Kidney tubule cell (primary cell): ENCODE measurements around the gene JAM3.

Source experiments
- DNase-seq: peaks from one replicate; pipeline ENCODE4 v3.0.0-alpha.2; 2018; ENCODE audit warnings: low spot score

JAM3 gene

DNA sequence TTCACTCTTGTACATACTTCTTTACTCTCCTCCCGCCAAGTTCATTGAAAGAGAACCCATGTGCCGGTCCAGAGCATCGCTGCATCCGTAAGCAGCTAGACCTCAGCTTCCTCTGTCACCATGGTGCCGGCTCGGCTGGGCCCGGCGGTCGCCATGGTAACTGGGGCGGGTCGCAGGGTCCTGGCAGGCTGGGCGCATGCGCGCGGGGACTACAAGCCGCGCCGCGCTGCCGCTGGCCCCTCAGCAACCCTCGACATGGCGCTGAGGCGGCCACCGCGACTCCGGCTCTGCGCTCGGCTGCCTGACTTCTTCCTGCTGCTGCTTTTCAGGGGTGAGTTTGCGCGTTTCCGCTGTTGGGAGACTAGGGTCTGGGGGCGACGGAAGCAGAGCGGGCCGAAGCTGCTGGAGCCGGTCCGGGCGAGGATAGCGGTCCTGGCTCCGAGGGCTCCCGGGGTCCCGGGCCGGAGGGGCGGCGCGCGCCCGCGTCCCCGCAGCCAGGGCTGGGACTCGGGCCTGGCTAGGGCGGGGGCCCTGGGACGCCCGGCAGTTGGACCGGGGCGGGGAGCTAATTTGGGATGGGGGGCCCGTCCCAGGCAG lies at the start of gene JAM3:
TSS of gene JAM3 (plus strand) at position 244 of the 597 bp plus-strand sequence. CDS start at position 256, 12 bp downstream.
- peak; percentile 89 for DNase-seq

DNA sequence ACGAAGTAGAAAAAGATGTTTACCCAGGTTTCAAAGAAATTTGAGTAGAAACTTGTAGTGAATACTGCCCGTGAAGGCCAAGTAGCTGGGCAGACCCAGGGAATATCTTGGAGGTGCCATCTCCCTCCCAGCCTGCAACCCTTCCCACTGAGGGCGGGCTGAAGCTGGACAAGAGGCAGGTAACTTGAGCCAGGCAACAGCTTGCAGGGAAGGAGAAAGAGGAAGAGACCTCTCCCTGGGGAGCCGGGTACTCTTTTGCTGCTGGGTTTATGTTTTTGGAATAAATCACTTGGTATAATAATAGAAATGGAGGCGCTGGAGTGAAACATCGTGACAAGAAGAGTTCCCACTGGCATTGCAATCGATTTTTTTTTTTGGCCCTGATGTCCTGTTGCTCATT lies 49.4 kb upstream of the JAM3 start:
- no peak for DNase-seq

DNA sequence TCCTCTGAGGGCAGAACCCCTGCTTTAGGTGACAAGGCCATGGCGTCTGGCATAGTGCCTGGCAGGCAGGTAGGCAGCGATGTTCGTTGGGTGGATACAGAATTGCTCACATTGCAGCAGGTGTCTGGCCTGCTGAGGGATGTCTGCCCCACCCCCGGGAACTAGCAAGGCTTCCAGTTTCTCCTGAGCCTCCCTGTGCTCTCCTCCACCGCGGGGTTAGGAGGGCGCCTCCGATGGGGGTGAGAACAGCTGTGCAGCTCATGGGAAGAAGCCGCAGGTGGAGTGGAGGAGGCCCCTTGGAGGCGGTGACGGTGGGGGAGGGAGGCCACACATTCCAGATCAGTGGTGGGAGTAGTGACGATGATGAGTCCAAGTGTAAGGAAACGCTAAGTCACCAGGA lies 48.3 kb upstream of the JAM3 start:
- no peak for DNase-seq

DNA sequence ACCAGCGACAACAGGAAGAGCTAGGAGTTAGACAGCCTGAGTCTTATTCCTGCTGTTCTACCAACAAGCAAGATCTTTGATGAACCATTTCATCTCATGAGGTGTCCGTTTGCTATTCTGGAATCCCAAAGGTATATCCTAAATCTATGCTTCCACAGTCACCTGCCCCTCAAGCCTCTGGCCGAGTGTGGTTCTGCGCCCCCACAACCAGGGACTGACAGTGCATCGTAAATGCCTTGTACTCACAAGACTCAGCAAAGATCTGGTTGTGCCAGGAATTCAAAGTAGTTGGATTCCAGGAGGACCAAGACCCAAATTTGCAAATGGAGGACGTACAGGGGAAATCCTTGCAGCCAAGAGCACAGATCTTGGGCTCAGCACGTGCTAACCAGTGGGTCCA lies 47.5 kb upstream of the JAM3 start:
- no peak for DNase-seq

DNA sequence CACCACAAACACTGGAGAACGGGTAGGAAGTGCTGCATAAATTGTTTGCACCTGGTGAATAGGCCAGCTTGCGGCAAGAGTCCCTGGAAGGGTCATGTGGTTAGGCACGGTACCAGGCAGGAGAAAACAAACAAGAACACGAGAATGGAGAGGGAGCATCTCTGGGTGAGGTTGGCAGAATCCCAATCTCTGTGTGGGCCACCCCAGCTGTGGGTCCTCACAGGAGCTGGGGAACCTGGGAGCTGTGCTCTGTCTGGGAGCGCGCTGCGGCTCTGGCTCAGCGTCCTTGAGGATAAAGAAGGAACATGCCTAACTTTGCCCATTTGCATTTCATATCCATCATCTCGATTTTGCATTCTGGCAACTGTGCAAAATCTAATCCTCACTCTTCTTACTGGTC lies 46.1 kb upstream of the JAM3 start:
- no peak for DNase-seq

DNA sequence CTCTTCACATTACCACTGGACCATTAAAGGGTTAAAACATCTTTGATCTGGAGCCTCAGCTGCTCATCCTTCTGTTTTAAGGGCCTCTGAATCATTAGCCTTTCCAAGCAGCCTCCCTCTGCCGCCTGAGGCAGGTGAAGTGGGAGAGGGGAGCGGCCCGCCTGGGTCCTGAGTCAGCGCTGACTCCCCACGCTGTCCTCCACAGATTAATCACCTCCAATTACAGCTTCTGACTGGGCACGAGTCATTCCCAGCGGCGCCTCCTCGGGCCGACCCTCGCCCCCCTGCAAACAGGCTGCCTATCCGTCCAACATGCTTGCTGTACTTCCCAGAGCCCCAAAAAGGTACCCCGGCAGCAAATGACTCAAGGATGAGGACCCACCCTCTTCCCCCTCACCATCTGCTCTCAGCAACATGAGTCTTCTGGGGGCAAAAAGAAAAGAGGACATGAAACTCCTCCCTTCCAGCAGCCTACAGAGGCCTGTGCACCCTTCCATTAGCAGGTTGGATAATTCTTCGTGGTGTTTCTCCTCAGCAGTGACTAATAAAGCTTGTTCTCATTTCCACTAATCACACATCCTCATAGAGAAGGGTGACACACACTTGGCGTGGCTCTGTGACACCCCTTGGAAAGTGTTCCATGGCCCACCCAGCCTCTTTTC lies 44.3 kb upstream of the JAM3 start:
- DNase-seq: peak; percentile 86

DNA sequence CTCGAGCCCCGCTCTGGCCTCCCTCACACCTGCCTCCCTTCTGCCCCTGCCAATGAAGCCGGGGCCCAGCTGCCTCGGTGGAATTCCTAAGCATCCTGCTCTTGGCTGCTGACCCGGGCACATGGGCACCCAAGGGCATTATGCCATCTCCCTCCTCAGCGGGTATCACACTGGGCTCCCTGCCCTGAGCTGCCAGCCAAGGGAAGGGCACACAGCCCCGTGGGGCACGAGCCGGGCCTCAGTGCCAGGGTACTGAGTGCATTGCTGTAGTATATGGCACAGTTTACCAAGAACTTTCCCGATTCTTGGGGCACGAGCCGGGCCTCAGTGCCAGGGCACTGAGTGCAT lies 43.8 kb upstream of the JAM3 start:
- DNase-seq: no peak

DNA sequence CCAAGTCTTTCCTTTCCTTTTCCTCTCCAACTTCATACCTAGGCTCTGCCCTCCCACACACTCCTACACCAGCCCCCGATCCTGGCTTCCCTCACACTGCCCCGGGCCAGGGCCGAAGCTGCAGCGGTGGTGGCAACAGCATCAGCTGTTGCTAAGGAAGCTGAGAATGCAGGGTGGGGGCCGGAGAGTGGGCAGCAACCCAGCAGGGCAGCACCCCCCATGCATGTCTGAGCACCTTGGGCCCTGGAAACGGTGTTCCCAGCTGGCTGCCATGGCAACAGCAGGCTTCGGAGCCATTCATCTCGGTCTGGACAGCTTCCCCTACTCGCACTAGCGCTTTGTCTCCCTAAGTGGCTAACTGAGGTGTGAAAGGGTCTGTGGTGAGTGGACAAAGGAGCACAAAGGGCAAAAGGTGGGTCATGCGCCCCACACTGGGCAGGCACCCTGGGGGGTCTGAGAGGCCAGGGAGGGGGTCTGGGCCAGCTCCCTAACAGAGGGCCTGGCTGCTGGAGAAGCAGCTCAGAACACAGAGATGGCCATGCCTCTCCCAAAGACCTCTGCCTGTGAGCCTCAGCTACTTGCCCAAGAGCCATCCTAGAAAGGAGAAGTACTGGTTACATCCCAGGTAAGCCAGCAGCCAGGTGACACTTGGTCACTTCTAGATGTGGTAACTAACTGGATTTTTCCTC lies 42.1 kb upstream of the JAM3 start:
- peak; percentile 28 for DNase-seq

DNA sequence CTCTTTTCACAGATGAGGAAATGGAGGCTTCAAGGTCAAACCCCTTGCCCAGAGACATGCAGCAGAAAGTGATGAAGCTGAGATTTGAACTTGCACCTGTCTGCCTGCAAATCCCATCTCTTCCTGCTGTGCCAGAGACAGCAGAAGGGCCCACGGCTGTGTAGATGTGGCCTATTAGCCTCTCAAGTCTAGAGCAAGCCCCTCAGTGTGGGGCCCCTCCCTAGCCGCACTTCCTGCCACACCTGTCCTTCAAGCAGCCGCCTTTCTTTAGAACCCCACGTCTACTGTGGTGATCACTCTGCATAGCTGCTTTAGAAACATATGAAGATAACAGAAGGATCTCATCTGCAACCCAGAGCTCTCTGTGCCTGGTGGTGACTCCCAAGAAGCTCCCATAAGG lies 41.2 kb upstream of the JAM3 start:
- DNase-seq: no peak

DNA sequence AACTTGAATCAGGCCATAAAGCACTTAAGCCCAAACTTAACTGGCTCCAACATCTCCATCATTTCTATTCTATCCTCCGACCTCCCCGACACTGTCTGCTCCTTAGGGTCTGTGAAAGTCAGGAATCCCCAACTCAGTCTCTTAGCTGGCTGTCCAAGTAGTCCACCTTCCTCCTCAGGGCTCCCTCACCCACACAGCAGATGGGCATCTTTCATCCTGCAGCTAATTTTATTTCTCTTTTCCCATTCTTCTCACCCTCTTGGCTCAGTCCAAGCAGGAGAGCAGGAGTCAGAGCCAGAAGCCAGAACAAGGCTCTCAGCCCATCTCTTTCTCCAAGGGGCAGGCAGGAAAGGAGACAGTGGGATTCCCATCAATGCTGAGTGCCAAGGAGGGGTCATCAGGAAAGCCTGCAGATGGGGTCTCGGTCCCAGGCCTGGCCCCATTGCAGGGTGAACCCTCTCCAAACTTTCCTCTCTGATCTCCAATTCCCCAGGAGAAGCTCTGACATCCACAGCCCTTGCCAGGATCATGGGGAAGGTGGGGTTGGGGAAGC lies 40.4 kb upstream of the JAM3 start:
- DNase-seq: no peak

DNA sequence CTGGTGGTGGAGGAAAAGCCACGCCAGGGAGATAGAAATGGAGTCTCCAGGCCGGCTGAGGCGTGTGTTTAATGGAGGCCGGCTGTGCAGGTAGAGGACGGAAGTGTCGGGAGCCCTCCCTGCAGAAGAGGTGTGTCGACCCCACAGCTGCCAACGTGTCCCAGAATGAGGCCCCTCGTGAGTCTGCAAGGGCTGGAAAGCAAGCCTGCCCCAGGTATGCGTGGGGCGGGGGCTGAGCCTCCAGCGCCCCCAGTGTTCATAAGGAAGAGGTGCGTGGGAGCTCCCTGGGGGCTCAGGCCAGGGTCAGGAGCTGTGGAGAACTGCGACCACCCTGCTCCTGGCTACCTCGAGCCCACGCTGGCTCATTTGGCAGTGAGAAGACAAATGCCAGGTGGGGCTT lies 38.0 kb upstream of the JAM3 start:
- no peak for DNase-seq

DNA sequence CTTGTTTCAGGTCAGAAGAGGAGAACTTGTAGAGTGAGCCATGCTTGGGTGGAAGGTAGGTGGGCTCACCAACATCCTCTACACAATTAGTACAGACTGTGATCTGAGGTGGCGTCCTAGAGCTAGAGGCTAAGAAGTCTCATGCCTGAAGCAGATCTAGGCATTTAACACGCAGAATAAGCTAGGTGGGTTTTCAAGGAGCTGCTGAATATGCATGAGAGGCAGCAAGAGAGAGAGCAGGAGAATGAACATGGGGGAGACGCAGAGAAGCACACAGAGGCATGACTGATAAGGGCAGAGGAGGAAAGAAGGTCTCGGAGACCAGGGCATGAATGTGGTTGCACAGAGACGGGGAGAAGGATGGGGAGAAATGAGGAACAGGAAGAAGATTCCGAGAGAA lies 36.8 kb upstream of the JAM3 start:
- no peak for DNase-seq

DNA sequence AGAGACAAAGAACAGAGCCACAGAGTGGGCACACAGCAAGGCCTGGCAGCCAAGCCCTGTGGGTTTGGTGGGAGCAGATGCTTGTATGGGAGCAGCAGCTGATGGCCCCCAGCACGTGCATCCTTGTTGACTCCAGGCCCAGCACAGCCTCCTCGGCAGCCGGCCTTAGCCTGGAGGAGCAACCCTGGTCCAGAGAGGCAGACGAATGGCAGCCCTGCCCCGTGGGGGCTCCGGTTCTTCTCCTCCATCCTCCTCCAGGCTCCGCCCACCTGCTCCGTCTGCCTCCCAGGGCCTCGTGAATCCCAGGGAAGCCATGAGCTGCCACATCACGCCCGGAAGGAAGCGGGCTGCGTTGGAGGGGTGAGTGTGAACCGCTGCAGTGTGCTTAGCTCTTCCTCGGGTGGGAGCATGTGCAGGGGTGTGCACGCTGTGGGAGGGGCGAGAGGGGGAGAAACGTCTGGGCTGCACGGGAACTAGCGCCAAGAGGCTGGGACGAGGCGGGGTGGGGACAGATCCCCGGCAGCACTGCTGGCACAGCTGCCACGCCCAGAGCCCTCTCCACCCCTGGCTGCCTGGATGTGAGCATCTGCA lies 36.3 kb upstream of the JAM3 start:
- DNase-seq: no peak

DNA sequence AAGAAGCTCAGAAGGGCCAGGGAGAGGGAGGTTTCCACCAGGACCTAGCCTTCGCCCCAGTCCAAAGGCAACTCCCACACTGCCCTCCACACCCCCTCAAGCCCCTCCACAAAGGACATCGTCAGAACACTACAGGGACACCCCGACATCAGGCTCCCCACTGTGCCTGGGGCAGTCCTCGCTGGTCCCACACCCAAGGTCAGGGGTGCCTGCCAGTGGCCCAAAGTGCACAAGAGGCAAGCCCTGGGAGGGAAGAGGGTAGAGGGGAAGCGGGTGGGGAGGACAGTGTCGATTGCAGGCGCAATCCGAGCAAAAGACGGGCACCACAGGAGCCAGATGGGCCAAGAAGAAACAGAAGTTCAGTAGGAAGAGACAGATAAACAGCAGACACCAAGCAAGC lies 35.6 kb upstream of the JAM3 start:
- no peak for DNase-seq

DNA sequence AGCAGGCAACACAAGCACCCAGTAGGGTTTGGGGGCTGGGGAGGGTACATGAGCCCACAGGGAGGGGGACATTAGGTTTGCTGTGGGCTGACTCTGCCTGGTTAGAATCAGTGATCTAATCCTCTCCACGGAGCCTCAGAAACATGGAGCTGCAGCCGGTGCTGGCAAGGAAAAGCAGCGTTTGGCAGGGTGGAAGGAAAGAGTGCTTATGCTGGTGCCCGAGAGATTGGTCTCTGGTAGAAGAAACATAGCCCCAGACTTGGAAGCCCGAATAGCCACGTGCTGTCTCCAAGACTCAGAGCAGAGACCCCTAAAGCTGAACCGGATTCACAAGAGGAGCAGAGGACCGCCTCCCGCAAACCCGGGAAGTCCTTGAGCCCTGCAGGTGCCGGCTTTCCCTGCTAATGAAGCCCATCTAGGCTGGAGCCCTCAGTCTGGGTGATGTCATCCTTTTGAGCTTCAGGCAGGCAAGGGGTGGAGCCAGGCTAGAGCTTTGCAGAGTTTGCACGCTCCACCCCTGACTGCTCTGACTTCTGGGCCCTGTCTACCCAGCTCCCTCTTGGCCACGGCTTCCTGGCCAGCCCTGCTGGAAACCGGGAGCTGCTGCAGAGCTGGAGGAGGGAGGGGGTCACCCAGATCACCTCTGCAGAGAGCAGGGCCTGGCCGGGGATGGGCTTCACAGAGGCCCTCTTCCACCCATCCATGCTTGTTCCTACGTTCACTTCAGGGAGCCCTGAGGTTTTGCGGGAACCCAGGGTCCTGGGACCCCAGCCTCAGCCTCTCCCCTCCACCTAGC lies 35.0 kb upstream of the JAM3 start:
- DNase-seq: peak; percentile 89

DNA sequence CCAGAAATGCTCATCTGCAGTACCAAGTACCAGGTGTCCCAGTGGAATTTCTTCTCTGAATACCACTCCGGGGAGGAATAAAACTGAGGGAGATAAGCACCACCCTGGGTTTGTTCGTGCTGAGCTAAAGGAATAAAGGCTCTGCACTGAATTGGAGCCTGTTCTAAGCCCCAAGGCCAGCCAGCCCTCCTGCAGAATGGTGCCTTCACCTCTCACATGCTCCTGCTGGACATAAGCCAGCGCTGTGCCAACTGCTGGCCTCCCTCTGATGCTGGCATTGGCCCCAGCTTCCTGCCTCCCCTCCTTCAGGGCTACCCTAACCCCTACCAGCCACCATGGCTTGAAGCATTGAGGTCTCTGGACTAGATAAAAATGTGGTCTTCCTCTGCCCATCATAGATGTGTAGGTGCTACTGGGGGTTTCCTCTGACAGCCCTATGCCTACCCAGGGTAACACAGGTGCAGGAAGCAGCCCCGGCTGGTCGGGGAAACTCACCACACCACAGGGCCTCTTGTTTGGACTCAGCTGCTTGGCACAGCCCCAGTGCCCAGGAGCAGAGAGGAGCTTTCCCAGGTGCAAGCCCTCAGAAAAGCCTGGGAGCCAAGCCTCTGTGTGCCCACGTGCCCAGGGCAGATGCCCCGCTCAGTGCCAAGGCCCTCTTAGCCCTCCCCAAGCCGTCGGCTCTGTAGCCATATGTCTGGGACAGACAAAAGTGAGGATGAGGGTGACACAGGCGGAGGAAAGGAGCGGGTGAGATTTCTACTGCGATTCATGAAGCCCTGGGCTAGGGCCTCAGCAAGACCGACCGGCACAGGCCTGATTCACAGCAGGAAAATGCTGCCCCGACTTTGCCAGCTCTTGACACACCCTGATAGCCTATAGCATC lies 34.1 kb upstream of the JAM3 start:
- DNase-seq: no peak

DNA sequence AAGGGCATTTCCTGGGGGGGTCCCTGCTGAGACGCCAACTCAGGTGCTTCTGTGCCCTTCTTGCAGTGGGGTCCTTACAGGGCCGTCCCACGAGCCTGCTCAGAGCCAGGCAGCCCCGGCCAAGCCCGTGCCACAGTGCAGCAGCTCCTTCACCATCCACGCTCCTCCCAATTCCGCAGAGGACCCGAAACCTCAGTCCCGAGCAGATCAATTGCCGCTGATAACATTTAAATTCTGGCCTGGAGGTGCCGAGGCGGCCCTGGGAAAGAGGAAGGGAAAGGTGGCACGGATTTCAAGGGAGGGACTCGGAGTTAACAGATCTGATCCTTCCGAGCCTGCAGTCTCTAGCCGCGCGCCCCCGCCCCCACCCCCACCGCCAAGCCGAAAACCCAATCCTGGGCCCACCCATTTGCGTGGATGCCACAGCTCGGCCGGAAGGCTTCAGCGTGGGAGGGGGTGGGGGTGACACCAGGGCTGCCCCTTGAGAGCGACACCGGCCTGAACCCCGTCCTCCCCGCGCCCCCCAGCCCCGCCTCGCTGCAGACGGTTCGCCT lies 32.3 kb upstream of the JAM3 start:
- DNase-seq: no peak

DNA sequence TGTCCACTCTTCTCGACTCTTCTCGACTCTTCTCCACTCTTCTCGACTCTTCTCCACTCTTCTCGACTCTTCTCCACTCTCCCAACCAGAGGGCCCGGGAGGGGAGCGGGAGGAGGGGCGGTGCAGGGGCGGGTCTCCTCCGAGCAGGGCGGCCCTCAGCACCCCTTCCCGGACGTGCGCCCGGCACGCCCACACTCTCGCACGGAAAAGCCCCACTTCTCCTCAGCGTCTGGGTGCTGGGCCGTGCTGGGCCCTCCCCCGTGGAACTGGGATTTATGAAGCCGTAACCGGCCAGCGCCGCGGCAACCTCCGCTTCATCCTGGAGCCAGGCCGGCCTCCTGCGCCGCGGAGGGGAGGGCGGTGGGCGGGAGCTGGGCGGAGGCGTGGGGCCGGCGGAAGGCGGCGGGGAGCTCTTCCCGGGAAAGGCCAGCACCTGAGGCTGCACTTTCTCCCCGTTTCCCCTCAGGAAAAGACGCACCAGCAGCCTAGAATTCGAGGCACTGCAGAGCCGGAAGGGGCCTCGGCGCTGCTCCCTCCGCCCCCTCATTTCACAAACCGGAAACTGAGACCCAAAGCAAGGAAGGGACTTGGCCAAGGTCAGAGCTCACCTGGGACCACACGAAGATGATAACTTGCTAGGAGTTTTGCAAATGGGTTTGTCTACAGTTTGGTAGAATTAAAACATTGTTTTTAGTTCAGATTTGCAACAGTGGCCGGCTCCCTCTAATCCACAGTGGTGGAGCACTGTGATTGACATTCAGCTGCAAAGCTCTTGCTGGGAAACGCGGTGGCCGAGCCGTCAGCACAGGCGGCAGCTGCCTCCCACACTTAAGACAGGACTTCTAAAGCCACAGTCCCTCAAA lies 31.6 kb upstream of the JAM3 start:
- DNase-seq: peak; percentile 71

DNA sequence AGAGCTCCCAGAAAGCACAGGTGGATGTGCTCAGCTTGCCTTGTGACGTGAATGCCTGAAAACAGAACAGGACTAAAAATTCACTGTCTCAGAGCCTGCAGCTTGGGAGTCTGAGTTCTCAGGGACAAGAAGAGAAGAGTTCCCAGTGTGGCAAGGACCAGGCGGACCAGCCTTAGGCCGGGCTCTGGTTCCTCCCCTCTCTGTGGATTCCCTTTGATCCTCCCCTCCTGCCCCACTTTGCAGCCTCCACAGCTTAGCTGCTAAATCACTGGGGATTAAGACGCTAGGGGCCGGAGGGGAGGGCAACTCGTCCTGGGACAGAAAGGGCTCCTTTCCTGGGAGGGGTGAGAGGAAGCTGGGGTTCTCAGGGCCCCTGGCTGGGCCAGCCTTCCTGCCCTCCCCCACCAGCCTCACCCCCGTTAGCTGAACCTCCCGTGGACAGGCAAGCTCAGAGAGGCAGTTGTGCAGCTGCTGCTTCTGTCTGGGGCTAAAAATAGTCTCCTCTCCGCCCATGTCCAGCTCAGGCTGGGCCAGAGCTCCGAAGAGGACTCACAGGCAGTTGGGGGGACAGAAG lies 29.9 kb upstream of the JAM3 start:
- no peak for DNase-seq
